NB4 (cell line): ENCODE measurements around the gene SUMF1.

Experiments
- DNase-seq: peaks from one replicate; pipeline ENCODE4 v3.0.0; 2010; ENCODE audit warnings: low read depth
- H3K4me3 ChIP-seq: one replicate; pipeline ENCODE4 v1.5.1; 2011; ENCODE audit warnings: mild to moderate bottlenecking, low read depth, low read length, moderate library complexity
- MYC ChIP-seq: IDR thresholded peaks from 2 replicates; pipeline ENCODE4 v1.6.1; 2011; ENCODE audit warnings: low read depth, low read length
- POLR2A ChIP-seq: IDR thresholded peaks from 2 replicates; pipeline ENCODE4 v1.6.1; 2011; ENCODE audit warnings: mild to moderate bottlenecking; ENCODE audit not compliant: insufficient read length; ENCODE audit errors: extremely low read depth
- TF ChIP-seq, protein P1 (sequence below): IDR thresholded peaks from one replicate; pipeline ENCODE4 v1.5.1; 2012; ENCODE audit warnings: low read depth, low read length
- TF ChIP-seq, protein P2 (sequence below): IDR thresholded peaks from 2 replicates; pipeline ENCODE4 v1.6.1; 2011; ENCODE audit warnings: low read depth, low read length

SUMF1 gene

DNA sequence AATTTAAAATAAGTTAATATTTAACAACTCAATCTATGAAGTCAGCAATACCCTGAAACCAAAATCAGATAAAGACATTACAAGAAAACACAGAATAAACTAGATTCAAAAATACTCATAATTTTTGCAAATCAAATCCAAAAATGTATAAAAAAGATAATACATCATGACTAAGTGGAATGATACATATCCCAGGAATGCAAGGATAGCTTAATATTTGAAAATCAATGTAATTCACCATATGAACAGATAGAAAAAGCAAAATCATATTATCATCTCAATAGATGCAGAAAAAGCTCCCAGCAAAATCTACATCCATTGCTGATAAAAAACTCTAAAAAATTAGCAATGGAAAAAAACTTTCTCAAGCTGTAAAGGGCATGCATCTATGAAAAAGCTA lies 93.4 kb downstream of the SUMF1 start:
- no peak overlapping the region for H3K4me3 ChIP-seq
- no peak for TF ChIP-seq MYC
- TF ChIP-seq POLR2A: no peak
- TF ChIP-seq, protein P1, sequence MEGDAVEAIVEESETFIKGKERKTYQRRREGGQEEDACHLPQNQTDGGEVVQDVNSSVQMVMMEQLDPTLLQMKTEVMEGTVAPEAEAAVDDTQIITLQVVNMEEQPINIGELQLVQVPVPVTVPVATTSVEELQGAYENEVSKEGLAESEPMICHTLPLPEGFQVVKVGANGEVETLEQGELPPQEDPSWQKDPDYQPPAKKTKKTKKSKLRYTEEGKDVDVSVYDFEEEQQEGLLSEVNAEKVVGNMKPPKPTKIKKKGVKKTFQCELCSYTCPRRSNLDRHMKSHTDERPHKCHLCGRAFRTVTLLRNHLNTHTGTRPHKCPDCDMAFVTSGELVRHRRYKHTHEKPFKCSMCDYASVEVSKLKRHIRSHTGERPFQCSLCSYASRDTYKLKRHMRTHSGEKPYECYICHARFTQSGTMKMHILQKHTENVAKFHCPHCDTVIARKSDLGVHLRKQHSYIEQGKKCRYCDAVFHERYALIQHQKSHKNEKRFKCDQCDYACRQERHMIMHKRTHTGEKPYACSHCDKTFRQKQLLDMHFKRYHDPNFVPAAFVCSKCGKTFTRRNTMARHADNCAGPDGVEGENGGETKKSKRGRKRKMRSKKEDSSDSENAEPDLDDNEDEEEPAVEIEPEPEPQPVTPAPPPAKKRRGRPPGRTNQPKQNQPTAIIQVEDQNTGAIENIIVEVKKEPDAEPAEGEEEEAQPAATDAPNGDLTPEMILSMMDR: no peak
- TF ChIP-seq, protein P2, sequence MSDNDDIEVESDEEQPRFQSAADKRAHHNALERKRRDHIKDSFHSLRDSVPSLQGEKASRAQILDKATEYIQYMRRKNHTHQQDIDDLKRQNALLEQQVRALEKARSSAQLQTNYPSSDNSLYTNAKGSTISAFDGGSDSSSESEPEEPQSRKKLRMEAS: no peak
- no peak for DNase-seq

DNA sequence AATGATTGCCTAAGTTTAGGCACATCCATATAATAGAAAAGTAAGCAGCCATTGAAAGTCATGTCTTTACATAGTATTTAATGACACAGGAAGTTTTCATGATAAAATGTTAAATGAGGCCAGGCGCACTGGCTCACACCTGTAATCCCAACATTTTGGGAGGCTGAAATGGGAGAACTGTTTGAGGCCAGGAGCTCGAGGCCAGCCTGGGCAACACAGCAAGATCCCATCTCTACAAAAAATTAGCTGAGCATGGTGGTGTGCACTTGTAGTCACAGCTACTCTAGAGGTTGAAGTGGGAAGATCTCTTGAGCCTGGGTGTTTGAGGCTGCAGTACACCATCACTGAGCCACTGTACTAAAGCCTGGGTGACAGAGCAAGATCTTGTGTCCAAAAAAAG lies 104.5 kb downstream of the SUMF1 start:
- H3K4me3 ChIP-seq: no peak overlapping the region

DNA sequence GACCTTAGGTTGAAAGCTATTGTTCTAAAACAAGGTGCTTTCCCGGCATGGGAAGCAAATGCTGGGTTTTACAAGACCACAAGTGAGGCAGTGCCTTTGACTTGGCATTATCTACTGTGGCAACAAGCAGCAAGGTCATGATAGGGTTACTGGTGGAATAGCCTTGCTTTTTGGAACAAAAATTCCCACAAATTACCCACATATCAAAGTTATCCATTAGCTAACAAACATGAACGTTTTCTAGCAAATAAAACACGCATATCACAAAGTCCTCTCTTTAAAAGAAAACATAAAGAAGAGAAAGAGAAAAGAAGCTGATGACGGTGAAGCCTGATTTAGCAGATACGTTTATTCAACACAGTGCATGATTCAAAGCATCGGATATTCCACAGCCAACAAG lies 106.3 kb downstream of the SUMF1 start:
- TF ChIP-seq, protein P1: no peak
- TF ChIP-seq, protein P2: no peak
- TF ChIP-seq POLR2A: no peak
- TF ChIP-seq MYC: no peak
- no peak for DNase-seq
- no peak overlapping the region for H3K4me3 ChIP-seq

More for the DNA sequence above, 104.5 kb downstream of the SUMF1 start:
- TF ChIP-seq, protein P1: no peak
- TF ChIP-seq POLR2A (no peak), MYC (no peak)
- TF ChIP-seq, protein P2: no peak
- no peak for DNase-seq

DNA sequence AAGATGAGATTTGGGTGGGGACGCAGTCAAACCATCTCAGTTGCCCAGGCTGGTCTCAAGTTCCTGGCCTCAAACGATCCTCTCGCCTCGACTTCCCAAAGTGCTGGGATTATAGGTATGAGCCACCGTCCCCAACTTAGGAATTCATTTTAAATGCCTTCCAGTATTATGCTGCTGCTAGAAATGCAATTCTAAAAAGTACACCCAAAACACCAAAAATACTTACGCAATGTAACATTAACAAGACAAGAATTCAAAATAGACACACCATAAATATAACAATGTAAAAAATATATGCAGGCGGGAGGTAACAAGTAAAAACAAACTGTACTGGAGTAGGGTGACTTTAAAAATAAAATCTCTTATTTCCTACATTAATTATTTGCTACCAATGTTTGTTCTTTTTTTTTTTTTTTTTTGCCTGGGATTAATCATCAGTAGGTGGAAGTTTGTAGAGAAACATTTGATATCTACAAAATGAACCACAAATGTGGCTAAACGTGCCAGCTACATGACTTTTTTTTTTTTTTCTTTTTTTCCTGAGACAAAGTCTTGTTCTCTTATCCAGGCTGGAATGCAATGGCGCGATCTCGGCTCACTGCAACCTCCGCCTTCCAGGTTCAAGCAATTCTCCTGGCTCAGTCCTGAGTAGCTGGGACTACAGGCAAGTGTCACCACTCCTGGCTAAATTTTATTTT lies 107.1 kb downstream of the SUMF1 start:
- H3K4me3 ChIP-seq: no peak overlapping the region
- no peak for DNase-seq
- TF ChIP-seq, protein P2: no peak
- TF ChIP-seq POLR2A: no peak
- TF ChIP-seq, protein P1: no peak
- TF ChIP-seq MYC: no peak

DNA sequence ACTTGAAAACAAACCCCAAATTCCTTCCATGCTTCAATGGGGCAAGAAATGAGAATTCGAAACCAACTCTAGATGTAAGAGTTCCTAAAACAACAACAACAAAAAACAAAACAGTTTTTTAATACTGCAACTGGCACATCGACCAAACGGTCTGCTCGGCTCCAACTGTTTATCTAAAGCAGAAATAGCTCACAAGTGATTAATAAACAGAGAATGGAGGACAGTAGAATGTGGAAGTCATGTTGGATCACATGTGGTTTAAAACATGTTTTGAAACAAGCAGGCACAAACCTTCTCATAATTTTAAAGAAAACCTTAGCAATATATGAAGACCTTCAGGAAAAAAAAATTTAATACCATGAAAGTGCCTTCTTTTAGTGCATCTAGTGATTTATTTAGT lies 108.8 kb downstream of the SUMF1 start:
- DNase-seq: no peak
- TF ChIP-seq POLR2A (no peak), MYC (no peak)
- TF ChIP-seq, protein P2: no peak
- TF ChIP-seq, protein P1: no peak
- H3K4me3 ChIP-seq: no peak overlapping the region
